Middle frontal gyrus (tissue), 1 donor: ENCODE results near the gene UMAD1.
"Not testable (repeated sequence)": the region's sequence is repeated elsewhere in the genome, so short reads cannot be mapped to it uniquely, and the experiment has no call there.

Source experiments
- DNase-seq: peaks from one replicate; pipeline ENCODE4 v3.0.0-alpha.2; 2015; ENCODE audit warnings: low spot score; ENCODE audit errors: extremely low spot score

UMAD1 gene

DNA sequence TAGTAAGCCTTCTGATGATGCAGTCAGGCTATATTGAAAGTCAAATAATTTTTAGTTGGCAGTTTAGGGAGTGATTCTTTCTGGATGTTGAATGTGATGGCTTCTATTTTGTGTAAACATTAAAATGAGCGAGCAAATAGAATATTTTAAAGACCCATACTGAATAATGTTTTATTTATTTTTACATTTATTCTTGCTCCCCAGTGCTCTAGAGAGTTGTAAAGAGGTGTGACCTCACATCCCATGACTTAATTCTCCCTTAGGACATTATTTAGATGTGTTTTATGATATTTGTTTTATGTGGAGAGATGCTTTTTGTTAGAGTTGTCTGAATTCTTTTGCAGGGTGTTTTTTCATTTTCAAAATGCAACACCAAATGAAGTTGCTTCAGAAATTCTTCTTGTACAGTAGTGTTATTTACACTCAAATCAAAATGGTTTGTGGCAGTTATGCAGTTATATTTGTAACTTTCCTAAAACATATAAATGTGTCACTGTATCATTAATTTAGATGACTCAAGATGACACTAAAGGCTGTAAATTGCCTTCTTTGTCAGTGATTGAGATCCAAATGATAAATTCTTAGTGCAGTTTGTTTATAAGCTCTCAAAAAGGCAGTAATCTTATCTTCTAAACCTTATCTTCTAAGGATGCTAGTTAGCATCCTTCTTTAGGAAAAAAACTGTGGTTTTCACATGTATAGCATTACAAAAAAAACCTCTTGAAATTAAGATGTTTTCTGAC is 12.4 kb downstream of the UMAD1 start:
- DNase-seq = no peak

DNA sequence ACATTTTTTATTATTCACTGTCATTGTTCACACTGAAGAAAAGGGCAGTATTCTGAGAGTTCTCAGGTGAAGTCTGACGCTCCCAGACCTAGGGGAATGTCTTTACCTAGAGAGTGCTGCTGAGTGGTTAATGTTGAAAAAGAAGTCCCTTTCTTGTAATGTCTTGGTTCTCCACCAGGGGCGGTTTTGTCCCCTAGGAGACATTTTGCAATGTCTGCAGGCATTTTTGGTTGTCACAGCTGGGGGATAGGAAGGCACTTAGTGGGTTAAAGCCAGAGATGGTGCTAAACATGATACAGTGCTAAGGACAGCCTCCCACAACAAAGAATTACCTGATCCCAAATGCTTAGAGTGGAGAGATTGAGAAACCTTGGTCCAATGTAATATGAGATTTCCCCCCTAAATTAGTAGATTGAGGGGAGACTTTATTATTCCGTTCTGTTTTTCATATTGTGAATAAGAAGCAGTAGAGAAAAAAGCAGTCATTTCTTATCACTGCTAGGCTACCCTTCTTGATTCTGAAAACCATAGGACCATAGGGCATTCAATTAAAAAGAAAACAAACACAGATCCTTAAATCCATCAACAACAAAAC is 13.1 kb downstream of the UMAD1 start:
- no peak for DNase-seq

DNA sequence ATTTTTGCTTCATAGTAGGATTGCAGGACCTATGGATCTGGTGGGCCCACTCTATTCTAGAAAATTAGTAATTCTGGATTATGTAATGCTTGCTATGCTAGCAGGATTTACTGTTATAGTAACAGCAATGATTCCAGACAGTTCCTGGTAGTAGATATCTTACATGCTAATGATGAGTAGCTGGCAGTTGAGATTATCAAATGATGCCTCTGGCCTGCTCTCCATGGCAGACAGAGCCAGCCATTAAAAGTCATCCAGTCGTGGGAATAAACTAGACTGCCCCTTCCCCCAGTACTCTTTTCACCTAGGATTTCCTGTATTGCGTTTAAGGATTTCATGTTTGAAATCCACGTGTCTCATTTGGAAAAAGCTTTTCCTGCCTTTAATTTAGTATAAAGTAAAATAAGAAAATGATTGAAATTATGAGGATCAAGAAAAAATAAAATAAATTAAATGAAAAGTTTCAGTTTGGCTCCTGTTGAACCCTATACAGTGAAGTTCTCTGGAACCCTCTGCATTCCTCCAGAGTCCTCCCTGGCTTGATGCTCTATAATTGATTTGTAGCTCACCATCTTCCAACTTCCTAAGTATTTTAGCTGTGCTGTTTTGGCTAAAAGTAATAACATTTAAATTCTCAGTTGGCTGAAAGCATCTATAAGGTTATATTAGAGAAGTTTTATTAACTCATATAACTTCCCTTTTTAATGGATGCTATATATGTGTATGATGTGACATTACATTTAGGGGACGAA is 14.6 kb downstream of the UMAD1 start:
- no peak for DNase-seq

DNA sequence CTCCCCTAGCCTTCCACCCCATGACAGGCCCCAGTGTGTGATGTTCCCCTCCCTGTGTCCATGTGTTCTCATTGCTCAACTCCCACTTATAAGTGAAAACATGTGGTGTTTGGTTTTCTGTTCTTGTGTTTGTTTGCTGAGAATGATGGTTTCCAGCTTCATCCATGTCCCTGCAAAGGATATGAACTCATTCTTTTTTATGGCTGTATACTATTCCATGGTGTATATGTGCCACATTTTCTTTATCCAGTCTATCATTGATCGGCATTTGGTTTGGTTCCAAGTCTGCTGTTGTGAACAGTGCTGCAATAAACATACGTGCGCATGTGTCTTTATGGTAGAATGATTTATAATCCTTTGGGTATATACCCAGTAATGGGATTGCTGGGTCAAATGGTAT is 15.9 kb downstream of the UMAD1 start:
- DNase-seq = not testable (repeated sequence)

DNA sequence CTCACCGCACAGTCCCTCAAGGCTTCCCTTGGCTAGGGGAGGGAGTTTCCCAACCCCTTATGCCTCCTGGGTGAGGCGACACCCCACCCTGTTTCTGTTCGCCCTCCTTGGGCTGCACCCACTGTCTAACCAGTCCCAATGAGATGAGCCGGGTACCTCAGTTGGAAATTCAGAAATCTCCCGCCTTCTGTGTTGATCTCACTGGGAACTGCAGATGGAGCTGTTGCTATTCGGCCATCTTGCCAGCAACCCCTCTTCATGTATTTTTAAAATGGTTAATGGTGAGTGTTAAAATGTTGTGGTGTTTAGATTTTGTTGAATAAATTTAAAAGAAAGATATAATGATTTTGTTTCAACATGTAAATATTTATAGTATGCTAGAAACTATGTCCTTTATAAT is 22.0 kb downstream of the UMAD1 start:
- no peak for DNase-seq

DNA sequence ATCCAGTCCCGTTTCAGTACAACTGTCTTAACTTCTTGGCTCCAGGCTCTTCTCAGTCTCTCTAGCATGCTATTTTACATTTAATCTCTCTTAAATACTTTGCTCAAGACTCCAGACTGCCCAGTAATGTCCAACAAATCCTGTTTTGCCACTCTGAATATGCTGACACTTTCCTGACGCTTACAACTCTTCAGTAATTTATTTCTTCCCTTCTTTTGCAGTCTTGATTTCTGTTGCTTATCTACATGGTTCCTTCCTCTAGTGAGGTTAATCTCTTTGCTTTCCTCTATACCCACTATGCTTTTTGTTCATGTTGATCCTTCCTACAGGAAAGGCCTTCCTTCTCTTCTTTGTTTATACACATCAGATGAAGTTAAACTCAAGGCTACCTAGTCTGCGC is 23.7 kb downstream of the UMAD1 start:
- DNase-seq = no peak

DNA sequence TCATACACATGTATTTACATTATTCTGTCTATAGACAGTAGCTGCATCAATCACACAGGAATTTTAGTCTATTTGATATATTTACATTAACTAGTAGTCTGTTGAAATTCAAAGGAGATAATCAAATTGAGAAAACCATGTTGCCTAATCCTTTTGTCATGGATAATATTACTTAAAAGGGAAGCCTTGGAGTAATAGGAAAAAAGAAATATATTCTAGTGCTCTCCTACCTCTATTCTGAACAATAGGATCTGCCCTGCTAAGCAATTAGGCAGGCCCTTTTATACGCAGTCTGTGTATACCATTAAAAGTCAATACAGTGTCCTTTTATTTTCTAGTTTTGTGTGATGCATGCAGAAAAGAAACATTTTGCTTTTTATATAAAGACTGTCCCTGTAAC is 24.5 kb downstream of the UMAD1 start:
- DNase-seq = no peak

DNA sequence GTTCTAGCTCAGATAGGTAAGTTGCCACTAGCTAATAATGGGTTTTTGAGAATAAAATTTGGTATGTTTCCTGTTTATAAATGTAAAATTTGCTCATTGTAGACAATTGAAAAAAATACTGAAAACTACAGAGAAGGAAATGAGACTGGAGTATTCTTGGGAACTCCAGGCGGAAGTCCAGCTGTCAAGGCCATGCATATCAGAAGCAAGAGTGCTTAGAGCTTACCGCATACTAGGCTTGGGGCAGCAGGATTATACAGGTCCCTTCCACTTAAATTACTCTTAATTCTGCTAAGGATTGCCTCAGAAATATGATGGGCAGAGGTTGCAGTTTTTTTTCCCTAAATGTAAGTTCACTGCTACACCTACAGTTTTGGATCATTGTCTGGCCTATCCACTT is 26.6 kb downstream of the UMAD1 start:
- DNase-seq = no peak

DNA sequence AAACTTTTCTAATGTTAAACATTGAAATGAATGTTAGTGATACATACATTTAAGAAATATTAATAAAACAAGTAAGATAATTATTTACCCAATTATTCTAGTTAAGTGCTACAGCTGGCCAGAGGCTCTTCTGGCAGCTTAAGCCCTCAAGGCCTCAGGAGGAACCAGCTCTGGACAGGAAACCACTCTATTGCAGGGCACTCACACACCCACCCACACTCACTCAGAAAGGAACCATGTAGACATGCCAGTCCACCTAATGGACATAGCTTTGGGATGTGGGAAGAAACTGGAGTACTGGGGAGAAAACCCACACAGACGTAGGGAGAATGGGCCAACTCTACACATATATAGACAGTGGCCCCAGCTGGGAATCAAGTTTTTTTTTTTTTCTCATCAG is 28.2 kb downstream of the UMAD1 start:
- DNase-seq = no peak

DNA sequence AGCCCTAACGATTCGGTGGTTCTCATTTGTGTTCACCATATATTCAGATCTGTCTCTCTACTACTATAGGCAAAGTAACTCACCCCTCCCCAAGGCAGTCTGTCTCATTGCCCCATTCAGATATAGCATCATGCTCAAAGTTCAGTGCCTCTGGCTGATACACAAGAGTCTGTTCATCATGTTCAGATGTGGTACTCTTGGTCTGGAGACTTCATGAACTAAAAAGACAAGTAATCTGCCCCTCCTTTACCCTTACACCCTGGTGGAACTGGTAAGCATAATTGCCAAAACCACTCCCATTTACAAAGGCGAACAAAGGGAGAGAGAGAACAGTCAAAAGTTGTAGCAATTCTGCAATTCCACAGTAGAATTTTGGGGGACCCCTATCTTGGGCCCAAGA is 29.9 kb downstream of the UMAD1 start:
- no peak for DNase-seq

DNA sequence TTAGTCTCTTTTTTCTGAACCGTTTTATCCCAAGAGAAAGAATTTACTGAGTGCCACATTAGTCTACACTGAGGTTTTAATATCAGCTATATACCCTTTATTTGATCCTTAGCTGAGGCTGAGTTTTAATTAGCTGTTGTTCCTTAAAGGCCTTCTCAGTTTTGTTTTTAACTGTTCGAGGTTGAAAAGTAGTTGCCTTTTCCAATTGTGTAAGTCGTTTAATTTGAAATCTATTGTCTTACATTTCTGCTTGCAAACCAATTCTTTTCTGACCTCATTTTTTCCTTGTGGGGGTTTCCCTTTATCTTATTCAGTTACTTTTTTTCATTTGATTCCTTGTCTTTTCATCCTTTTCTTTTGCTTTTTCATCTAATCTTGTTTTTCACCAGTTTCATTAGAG is 30.8 kb downstream of the UMAD1 start:
- DNase-seq = no peak

DNA sequence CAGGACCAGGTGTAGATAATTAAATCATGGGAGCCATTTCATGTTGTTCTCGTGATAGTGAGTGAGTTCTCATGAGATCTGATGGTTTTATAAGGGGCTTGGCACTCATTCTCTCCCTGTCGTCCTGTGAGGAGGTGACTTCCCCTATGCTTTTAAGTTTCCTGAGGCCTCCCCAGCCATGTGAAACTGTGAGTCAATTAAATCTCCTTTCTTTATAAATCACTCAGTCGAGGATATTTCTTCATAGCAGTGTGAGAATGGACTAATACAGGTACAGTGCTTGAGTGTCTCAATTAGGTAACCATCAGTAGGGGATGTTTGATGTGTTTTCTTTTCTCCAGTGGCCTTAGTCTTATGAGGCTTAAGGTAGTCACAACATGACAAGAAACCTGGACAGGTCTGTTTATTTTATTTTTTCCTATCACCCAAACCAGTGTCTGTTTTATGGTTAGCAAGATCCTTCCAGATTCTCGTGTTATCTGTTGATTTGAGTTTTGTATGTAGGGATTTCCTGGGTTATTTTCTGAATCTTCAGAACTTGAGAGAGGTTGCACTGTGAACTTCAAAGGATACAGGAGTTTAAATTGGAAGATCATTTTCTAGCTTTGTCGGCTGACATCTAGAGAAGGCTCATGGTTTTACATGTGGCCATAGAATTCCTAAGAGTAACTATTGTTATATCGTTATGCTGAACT is 32.1 kb downstream of the UMAD1 start:
- DNase-seq = no peak

DNA sequence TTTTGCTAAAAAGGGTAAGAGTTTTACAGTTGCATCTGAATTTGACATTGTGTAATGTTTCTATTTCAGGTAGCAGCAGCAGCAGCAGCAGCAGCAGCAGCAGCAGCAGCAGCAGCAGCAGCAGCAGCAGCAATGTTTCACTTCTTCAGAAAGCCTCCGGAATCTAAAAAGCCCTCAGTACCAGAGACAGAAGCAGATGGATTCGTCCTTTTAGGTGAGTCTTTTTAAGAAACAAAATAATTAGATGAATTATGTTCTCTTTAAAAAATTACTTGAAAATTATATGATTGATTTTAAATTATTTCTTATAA is 32.6 kb downstream of the UMAD1 start:
- DNase-seq = no peak

DNA sequence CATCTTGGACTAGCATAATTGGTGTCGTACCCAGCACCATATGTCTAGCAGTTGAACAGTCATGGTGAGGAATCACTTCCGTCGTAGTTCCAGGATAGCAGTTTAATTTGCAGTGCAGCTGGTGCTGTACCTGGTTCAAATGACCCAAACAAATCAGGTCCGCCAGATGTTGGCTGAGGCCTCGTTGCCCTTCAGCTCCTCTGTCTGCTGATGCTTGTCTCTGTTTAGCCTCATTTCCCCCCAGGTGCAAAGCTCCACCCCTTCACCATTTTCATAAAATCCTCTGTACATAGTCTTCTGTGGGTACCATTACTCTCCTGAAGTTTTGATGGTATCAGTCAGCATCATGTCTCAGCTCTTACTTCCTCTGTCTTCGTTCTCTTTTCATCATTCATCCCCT is 35.1 kb downstream of the UMAD1 start:
- no peak for DNase-seq

DNA sequence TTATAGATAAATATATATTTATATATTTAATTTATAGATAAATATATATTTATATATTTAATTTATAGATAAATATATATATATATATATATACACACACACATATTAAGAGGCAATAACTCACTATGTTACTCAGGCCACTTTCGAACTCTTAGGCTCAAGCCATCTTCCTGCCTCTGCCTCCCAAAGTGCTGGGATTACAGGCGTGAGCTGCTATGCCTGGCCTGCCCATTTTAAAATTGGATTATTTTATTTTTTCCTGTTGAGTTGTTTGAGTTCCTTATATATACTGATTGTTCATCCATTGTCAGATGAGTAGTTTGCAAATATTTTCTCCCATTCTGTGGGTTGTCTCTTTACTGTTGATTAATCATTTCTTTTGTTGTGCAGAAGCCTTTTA is 39.1 kb downstream of the UMAD1 start:
- DNase-seq = not testable (repeated sequence)

DNA sequence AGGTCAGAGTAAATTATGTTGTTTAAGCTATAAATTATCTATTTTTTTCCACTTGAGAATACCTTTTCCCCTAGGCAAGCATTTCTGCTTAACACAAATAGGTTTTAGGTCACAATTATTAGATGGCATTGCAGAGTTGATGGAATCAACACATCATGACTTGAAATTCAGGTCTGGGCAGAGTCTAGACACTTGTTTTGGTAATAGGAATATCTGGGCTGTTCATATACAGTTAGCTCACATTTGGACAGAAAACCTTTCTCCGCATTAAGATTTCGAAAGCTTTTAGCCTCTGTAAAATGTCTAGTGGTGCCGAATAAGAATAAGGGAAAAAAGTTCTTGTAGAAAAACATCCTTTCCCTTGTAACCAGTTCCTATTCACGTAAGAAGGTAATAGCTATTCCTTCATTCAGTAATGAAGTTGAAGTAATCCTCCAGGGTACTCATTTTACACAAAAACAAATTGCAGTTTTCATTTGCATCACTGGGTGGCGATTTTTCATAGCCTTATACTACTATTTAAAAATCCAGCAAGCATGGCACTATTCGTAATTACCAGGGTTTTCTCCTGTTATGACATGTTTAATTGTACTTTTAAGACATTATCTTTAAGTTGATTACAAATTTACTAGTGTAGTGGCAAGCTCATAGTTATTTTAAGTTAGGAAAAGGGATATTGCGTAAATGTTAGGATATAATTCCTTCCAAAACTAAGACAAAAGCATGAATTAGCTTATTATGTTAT is 40.8 kb downstream of the UMAD1 start:
- peak; percentile 75 for DNase-seq

DNA sequence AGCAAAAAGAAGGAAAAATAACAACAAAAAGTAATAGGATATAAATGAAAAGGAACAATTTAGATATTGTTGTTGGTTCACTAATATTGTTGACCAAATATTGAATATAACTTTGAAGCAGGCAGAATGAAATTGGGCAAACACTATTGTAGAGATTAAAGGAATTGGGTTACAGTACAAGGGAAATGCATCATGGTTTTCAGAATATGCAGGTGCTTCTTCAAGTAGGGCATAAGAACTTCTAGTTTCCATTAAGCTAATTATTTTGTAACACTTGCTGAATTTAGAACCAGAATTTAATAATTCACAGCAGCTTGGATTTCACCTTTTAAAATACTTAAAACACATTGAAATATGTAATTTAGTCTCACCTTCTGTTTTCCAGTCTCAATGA is 41.4 kb downstream of the UMAD1 start:
- DNase-seq = no peak

DNA sequence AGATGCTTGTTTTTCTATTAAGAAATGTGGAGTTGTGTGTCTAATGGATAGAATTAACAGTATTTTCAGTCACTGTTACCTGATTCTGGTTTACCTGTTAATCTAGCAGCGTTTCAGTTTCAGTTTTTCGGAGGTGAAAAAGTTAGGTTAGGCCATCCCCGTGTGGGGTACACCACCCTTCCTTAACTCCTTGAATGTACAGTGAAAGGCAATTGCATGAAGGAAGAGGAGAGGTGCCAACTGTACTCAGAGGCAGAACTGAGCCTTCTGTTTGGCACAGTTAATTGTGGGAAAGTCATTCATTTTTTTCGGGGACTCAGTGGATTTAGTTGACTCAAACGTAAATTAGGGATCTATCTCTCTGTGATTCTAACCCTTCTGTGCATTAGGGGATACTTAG is 42.3 kb downstream of the UMAD1 start:
- no peak for DNase-seq

DNA sequence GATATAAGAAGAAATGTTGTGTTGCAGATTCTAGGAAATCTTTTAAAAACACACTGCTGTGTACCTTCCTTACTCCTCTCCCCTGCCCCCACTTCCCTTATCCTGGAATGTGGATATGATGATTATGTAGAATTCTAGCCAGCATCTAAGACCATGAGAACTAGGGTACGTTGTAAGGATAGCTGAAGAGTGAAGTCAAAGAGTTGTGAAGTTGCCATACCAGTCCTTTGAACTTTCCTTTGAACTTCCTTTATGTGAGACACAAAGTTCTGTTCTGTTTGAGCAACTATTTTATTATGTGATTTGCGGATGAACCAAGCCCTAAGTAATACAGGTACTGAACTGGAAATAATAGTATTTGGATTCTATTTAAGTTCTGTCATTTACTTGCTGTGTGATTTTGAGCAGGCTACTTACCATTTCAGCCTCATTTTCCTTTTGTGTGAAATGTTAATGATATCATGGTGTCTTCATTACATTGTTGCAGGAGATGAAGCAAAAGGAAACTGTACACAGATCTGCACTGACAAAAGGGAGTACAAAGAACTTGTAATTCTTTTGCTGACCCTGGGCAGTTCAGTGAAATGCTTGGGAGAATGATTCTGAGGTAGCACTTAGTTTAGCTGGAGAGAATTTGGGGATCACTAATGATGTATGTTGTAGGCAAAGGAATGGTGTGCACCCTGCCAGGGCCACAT is 46.4 kb downstream of the UMAD1 start:
- DNase-seq = no peak

DNA sequence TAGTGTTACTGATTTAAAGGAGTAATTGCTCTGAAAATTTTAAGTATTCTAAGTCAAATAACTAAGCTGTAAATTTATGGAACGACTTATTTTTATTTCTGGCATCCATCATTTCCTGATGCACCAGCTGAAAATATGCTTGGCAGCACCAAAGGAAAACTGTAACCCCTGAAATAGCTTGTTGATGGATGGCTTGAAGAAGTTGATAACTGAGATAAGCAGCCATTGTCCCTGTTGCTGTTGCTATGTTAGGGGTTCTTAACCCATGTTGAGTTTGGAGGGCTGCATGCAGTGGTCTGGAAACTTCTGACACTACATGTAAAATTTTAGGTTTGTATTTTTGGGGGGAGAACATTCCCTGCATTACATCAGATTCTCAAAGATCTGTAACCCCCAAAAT is 47.2 kb downstream of the UMAD1 start:
- no peak for DNase-seq

DNA sequence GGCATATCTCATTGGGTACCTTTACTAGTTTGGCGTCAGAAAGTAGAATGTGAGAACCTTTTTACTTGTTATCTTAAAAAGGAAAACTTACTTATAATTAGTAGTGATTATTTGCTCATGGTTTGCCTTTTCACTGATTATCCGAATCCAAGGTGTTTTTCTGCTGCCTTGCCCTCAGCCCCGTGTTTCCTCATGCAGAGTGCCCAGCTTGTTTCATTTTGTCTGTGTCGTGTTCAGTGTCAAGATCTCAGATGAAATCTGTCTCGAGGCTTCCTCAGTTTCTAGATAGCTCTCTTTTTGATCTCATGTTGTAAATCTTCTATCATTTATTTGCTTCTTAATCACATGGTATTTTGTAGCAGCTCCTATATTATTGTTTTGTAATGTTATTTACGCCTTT is 47.8 kb downstream of the UMAD1 start:
- DNase-seq = no peak
